ENCODE results near the gene CCL11. TPM values are rescaled to one million over a fixed set of nuclear protein-coding genes. Genes with fewer than 3 reads are reported as not detected.

The CCL11 gene
- total and polyA plus RNA-seq, 4 donors, result not detected

GRCh38 chr17:34311291-34311690, 25.7 kb downstream of the CCL11 start:
- H3K9me3 ChIP-seq (ENCODE audit: control insufficient read depth in 4 of 4, low read length in 3 of 4), result no peaks in the 10 kb centered on the region
- TF ChIP-seq NR2F2 (IDR thresholded peaks at IDR 0.05) (no peak), MAX (IDR thresholded peaks at IDR 0.05) (no peak), HNF4A (conservative IDR thresholded peaks at IDR 0.05) (no peak), TAF1 (conservative IDR thresholded peaks at IDR 0.05) (no peak), HNF4G (IDR thresholded peaks at IDR 0.05) (no peak), GABPA (IDR thresholded peaks at IDR 0.05 in 1 of 2, conservative IDR thresholded peaks at IDR 0.05 in 1 of 2) (no peak), RXRA (IDR thresholded peaks at IDR 0.05) (no peak), EGR1 (IDR thresholded peaks at IDR 0.05; ENCODE audit: low read depth in 2 of 2) (no peak), JUND (IDR thresholded peaks at IDR 0.05) (no peak), RAD21 (IDR thresholded peaks at IDR 0.05) (no peak), SP1 (IDR thresholded peaks at IDR 0.05) (no peak), FOXA2 (IDR thresholded peaks at IDR 0.05) (no peak), YY1 (IDR thresholded peaks at IDR 0.05) (no peak), FOXA1 (IDR thresholded peaks at IDR 0.05) (no peak)
- TF ChIP-seq, protein P1, sequence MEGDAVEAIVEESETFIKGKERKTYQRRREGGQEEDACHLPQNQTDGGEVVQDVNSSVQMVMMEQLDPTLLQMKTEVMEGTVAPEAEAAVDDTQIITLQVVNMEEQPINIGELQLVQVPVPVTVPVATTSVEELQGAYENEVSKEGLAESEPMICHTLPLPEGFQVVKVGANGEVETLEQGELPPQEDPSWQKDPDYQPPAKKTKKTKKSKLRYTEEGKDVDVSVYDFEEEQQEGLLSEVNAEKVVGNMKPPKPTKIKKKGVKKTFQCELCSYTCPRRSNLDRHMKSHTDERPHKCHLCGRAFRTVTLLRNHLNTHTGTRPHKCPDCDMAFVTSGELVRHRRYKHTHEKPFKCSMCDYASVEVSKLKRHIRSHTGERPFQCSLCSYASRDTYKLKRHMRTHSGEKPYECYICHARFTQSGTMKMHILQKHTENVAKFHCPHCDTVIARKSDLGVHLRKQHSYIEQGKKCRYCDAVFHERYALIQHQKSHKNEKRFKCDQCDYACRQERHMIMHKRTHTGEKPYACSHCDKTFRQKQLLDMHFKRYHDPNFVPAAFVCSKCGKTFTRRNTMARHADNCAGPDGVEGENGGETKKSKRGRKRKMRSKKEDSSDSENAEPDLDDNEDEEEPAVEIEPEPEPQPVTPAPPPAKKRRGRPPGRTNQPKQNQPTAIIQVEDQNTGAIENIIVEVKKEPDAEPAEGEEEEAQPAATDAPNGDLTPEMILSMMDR (IDR thresholded peaks at IDR 0.05; ENCODE audit: low read depth, low read length, missing input control), result no peak
- TF ChIP-seq, protein P2, sequence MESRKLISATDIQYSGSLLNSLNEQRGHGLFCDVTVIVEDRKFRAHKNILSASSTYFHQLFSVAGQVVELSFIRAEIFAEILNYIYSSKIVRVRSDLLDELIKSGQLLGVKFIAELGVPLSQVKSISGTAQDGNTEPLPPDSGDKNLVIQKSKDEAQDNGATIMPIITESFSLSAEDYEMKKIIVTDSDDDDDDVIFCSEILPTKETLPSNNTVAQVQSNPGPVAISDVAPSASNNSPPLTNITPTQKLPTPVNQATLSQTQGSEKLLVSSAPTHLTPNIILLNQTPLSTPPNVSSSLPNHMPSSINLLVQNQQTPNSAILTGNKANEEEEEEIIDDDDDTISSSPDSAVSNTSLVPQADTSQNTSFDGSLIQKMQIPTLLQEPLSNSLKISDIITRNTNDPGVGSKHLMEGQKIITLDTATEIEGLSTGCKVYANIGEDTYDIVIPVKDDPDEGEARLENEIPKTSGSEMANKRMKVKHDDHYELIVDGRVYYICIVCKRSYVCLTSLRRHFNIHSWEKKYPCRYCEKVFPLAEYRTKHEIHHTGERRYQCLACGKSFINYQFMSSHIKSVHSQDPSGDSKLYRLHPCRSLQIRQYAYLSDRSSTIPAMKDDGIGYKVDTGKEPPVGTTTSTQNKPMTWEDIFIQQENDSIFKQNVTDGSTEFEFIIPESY (IDR thresholded peaks at IDR 0.05), result no peak
- TF ChIP-seq, protein P3, sequence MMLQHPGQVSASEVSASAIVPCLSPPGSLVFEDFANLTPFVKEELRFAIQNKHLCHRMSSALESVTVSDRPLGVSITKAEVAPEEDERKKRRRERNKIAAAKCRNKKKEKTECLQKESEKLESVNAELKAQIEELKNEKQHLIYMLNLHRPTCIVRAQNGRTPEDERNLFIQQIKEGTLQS (IDR thresholded peaks at IDR 0.05), result no peak
- TF ChIP-seq, protein P4, sequence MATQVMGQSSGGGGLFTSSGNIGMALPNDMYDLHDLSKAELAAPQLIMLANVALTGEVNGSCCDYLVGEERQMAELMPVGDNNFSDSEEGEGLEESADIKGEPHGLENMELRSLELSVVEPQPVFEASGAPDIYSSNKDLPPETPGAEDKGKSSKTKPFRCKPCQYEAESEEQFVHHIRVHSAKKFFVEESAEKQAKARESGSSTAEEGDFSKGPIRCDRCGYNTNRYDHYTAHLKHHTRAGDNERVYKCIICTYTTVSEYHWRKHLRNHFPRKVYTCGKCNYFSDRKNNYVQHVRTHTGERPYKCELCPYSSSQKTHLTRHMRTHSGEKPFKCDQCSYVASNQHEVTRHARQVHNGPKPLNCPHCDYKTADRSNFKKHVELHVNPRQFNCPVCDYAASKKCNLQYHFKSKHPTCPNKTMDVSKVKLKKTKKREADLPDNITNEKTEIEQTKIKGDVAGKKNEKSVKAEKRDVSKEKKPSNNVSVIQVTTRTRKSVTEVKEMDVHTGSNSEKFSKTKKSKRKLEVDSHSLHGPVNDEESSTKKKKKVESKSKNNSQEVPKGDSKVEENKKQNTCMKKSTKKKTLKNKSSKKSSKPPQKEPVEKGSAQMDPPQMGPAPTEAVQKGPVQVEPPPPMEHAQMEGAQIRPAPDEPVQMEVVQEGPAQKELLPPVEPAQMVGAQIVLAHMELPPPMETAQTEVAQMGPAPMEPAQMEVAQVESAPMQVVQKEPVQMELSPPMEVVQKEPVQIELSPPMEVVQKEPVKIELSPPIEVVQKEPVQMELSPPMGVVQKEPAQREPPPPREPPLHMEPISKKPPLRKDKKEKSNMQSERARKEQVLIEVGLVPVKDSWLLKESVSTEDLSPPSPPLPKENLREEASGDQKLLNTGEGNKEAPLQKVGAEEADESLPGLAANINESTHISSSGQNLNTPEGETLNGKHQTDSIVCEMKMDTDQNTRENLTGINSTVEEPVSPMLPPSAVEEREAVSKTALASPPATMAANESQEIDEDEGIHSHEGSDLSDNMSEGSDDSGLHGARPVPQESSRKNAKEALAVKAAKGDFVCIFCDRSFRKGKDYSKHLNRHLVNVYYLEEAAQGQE (IDR thresholded peaks at IDR 0.05), result no peak
- no peaks in the 10 kb centered on the region for H3K36me3 ChIP-seq (ENCODE audit: control insufficient read depth in 4 of 4, insufficient read depth in 3 of 4, low read depth in 1 of 4, low read length in 3 of 4)
- DNase-seq (ENCODE audit: low spot score), result no peak
- no peak overlapping the region for H3K9ac ChIP-seq (ENCODE audit: low read depth in 1 of 2, low read length in 2 of 2)
- 83% methylated on average over 7 of the region's 7 CpGs for WGBS
- no peak overlapping the region for H3K27ac ChIP-seq (ENCODE audit: low read depth in 1 of 2, low read length in 2 of 2)
- no peak overlapping the region for H3K4me3 ChIP-seq (ENCODE audit: low read depth in 1 of 3, low read length in 3 of 3)
- no peaks in the 10 kb centered on the region for H3K4me1 ChIP-seq (ENCODE audit: control insufficient read depth in 4 of 4, insufficient read depth in 4 of 4, low read length in 3 of 4)
- peaks cover 0 to 7% (median 1%) of the 10 kb centered on the region in 4 donors for H3K27me3 ChIP-seq (ENCODE audit: control insufficient read depth in 4 of 4, insufficient read depth in 4 of 4, low read length in 3 of 4)

Data from liver (tissue), 9 donors.